Adipocyte (in vitro differentiated cells): ENCODE data around the gene UTS2R.
A peak's percentile ranks its signal among the peaks of the same experiment; 100 is the strongest.

Experiments
- DNase-seq: peaks from one replicate; pipeline ENCODE4 v3.0.0-alpha.2; 2015; ENCODE audit warnings: low read depth
- H3K27me3 ChIP-seq: replicated peaks from 2 replicates; pipeline ENCODE4 v1.7.0; 2013; ENCODE audit warnings: mild to moderate bottlenecking, low read length, moderate library complexity; ENCODE audit not compliant: control insufficient read depth, insufficient read depth
- H3K36me3 ChIP-seq: 2 replicates; pipeline ENCODE4 v1.7.0; 2013; ENCODE audit warnings: low read length, mild to moderate bottlenecking, moderate library complexity; ENCODE audit not compliant: control insufficient read depth, insufficient read depth, severe bottlenecking
- H3K4me1 ChIP-seq: 2 replicates; pipeline ENCODE4 v1.7.0; 2013; ENCODE audit warnings: mild to moderate bottlenecking, low read length, moderate library complexity; ENCODE audit not compliant: control insufficient read depth, insufficient read depth
- H3K4me3 ChIP-seq: 2 replicates; pipeline ENCODE4 v1.7.0; 2013; ENCODE audit warnings: mild to moderate bottlenecking, low read length, moderate library complexity
- H3K9ac ChIP-seq: 2 replicates; pipeline ENCODE4 v1.7.0; 2013; ENCODE audit warnings: mild to moderate bottlenecking, low read length, moderate library complexity
- H3K9me3 ChIP-seq: 2 replicates; pipeline ENCODE4 v1.7.0; 2013; ENCODE audit warnings: mild to moderate bottlenecking, low read length, moderate library complexity; ENCODE audit not compliant: control insufficient read depth

UTS2R gene

GRCh38 chr17:82383411-82383810, 11.8 kb downstream of the UTS2R start:
- Histone ChIP-seq H3K4me3 (no peak overlapping the region), H3K9ac (no peak overlapping the region)

GRCh38 chr17:82384051-82384729, 12.6 kb downstream of the UTS2R start:
- peaks cover 16% of the 10 kb centered on the region for H3K27me3 ChIP-seq
- peaks cover 16% of the 10 kb centered on the region for H3K4me1 ChIP-seq
- no peak for DNase-seq
- H3K9ac ChIP-seq, result no peak overlapping the region
- H3K9me3 ChIP-seq, result no peaks in the 10 kb centered on the region
- no peak overlapping the region for H3K4me3 ChIP-seq
- no peaks in the 10 kb centered on the region for H3K36me3 ChIP-seq

More at GRCh38 chr17:82383411-82383810, 11.8 kb downstream of the UTS2R start:
- H3K27me3 ChIP-seq, result peaks cover 21% of the 10 kb centered on the region
- peaks cover 16% of the 10 kb centered on the region for H3K4me1 ChIP-seq
- H3K9me3 ChIP-seq, result no peaks in the 10 kb centered on the region
- H3K36me3 ChIP-seq, result no peaks in the 10 kb centered on the region
- no peak for DNase-seq

- Histone ChIP-seq H3K9me3 (no peaks in the 10 kb centered on the region), H3K36me3 (no peaks in the 10 kb centered on the region), H3K9ac (no peak overlapping the region), H3K4me1 (peaks cover 15% of the 10 kb centered on the region), H3K4me3 (no peak overlapping the region), H3K27me3 (peaks cover 13% of the 10 kb centered on the region)
- peak; percentile 61 for DNase-seq
These were observed 13.3 kb downstream of the UTS2R start for GRCh38 chr17:82384730-82385481.

GRCh38 chr17:82385559-82386254, 14.1 kb downstream of the UTS2R start:
- H3K9me3 ChIP-seq, result no peaks in the 10 kb centered on the region
- no peak for DNase-seq
- peaks cover 11% of the 10 kb centered on the region for H3K4me1 ChIP-seq
- no peaks in the 10 kb centered on the region for H3K36me3 ChIP-seq
- H3K9ac ChIP-seq, result no peak overlapping the region
- H3K4me3 ChIP-seq, result no peak overlapping the region
- H3K27me3 ChIP-seq, result peaks cover 10% of the 10 kb centered on the region

GRCh38 chr17:82386255-82386831, 14.8 kb downstream of the UTS2R start:
- no peak for DNase-seq
- no peak overlapping the region for H3K4me3 ChIP-seq
- no peak overlapping the region for H3K9ac ChIP-seq
- no peaks in the 10 kb centered on the region for H3K36me3 ChIP-seq
- no peaks in the 10 kb centered on the region for H3K9me3 ChIP-seq
- H3K4me1 ChIP-seq, result peaks cover 8% of the 10 kb centered on the region
- H3K27me3 ChIP-seq, result peaks cover 10% of the 10 kb centered on the region

GRCh38 chr17:82386881-82387704, 15.5 kb downstream of the UTS2R start:
- Histone ChIP-seq H3K4me1 (peaks cover 6% of the 10 kb centered on the region), H3K27me3 (peaks cover 10% of the 10 kb centered on the region), H3K9ac (no peak overlapping the region), H3K36me3 (peaks cover 3% of the 10 kb centered on the region), H3K4me3 (no peak overlapping the region), H3K9me3 (no peaks in the 10 kb centered on the region)
- DNase-seq, result no peak

GRCh38 chr17:82387705-82388106, 16.1 kb downstream of the UTS2R start:
- no peak overlapping the region for H3K4me3 ChIP-seq
- DNase-seq, result no peak

GRCh38 chr17:82388223-82388921, 16.8 kb downstream of the UTS2R start:
- no peaks in the 10 kb centered on the region for H3K9me3 ChIP-seq
- H3K4me3 ChIP-seq, result no peak overlapping the region
- peaks cover 10% of the 10 kb centered on the region for H3K27me3 ChIP-seq
- H3K4me1 ChIP-seq, result peaks cover 6% of the 10 kb centered on the region
- H3K36me3 ChIP-seq, result peaks cover 11% of the 10 kb centered on the region
- no peak for DNase-seq
- H3K9ac ChIP-seq, result no peak overlapping the region

More at GRCh38 chr17:82387705-82388106, 16.1 kb downstream of the UTS2R start:
- H3K4me1 ChIP-seq, result peaks cover 6% of the 10 kb centered on the region
- no peaks in the 10 kb centered on the region for H3K9me3 ChIP-seq
- peaks cover 10% of the 10 kb centered on the region for H3K27me3 ChIP-seq
- peaks cover 5% of the 10 kb centered on the region for H3K36me3 ChIP-seq
- no peak overlapping the region for H3K9ac ChIP-seq

GRCh38 chr17:82388922-82389283, 17.3 kb downstream of the UTS2R start:
- H3K9ac ChIP-seq, result no peak overlapping the region
- H3K27me3 ChIP-seq, result peaks cover 10% of the 10 kb centered on the region
- H3K4me3 ChIP-seq, result no peak overlapping the region
- no peaks in the 10 kb centered on the region for H3K9me3 ChIP-seq
- peaks cover 11% of the 10 kb centered on the region for H3K36me3 ChIP-seq
- DNase-seq, result no peak
- H3K4me1 ChIP-seq, result peaks cover 6% of the 10 kb centered on the region

GRCh38 chr17:82389379-82389778, 17.8 kb downstream of the UTS2R start:
- Histone ChIP-seq H3K9ac (no peak overlapping the region), H3K36me3 (peaks cover 11% of the 10 kb centered on the region), H3K4me1 (peaks cover 6% of the 10 kb centered on the region), H3K27me3 (peaks cover 10% of the 10 kb centered on the region), H3K9me3 (no peaks in the 10 kb centered on the region), H3K4me3 (no peak overlapping the region)
- no peak for DNase-seq
